ENCODE measurements around the gene NHS.

NHS gene

DNA sequence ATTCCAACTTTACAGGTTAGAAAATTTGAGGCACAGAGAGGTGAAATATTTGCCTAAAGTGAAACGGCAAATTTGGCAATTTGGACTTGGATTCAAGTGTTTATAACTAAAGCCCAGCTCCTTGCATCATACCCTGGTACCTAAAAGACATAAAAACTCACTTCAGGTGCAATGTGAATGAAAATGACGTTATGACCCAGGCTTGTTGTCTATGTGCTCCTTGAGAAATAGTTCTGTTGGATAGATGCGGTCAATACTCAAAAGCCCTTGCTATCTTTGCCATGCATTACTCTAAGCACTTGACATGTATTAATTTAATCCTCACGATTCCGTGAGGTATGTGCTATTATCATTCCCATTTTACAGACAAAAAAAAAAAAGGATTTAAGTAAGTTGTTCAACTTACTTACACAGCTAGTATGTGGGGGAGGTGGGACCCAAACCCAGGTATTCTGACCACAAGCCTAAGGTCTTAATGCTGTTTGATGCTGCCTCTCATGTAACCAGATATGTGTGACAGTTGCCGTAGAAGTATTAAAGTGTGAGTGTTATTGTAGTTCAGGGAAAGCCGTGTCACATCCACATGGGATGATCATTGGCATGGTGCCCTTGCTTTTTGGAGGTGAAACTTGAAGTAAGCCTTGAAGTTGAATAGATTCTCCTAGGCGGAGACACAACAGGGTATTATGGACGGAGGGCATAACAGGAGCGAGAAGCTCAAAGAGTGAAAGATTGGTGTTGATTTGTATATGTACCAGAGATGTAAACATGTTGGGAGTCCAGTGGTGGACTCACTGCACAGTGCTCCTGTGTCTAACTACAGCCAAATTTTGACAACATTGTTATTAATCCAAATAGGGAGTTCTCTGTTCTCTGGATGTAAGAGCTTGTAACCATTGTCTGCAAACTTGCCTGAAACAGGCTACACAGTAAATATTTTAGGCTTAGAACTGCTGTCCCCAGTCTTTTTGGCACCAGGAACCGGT, 365.4 kb downstream of the NHS start:
- DNase-seq: no peak

DNA sequence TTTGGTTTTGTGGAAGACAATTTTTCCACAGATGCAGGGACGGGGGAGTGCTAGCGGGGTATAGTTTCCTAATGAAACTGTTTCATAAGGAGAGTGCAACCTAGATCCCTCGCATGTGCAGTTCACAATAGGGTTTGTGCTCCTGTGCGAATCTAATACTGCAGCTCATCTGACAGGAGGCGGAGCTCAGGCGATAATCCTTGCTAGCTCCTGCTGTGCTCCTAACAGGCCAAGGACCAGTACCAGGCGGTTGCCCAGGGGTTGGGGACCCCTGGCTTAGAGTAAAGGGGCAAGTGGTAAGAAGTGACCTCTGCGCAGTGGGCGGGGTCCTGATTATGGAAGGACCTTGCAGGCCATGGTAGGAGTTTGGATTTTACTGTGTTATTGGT, 366.1 kb downstream of the NHS start:
- DNase-seq: no peak

DNA sequence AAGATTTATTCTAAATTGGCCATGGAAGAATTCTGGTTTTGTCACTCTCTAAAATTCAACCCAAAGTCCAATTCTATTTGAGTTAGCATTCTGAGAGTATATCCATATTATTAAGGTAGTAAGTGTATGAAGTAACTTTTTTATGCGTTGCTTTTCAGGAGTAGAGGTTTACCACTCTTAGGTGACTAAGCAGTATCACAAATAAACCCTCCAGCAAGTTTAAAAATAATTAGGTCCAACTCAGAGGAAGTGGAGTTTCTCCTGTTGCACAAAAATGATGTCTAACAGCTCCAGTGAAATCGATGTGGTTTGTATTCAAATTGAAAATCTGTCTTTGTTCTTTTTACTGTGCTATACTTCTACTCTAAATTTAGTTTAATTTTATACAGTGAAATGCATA, 368.9 kb downstream of the NHS start:
- no peak for DNase-seq

DNA sequence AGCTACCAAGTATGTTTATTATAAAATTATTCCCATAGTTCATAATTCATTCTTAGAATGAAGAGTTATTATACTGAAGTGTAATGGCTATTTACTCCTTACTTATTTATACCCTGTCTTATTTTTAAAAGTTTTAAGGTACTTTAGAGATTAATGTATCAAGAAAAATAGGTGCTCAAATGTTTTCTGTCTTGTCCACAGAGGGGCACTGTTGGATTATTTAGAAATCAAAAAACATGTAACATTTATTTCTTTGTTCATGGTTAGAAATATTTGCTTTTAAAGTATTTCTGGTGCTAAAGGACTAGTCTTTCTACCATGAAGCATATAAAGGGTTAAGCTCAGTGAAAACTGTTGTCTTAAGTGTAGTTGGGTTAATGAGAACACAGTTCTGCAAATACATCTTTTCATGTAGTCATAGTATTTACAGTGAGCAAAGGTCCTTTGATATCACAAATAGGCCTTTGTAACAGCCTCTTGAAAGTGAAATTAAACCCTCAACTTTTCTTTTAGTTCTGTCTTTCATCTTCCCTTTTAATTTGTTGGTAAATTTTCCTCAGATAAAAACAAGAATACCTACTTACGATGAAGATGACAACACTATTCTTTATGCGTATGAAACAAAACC, 370.0 kb downstream of the NHS start:
- no peak for DNase-seq

DNA sequence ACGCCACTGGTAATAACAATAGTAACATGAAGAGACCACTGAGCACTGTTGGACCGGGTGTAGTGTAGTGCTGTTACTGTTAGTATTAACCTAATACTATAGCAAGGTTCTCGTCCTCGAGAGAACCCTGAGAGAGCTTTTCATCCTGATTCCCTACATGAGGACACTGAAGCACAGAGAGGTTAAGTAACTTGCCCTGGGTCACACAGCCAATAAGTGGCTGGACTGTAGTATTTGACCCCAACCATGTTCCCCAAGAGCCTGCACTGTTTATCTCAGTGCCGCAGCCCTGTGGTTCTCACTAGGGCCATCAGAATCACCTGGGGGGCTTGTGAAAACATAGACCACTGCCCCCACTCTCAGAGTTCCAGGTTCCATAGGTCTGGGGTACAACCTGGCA, 372.7 kb downstream of the NHS start:
- no peak for DNase-seq

DNA sequence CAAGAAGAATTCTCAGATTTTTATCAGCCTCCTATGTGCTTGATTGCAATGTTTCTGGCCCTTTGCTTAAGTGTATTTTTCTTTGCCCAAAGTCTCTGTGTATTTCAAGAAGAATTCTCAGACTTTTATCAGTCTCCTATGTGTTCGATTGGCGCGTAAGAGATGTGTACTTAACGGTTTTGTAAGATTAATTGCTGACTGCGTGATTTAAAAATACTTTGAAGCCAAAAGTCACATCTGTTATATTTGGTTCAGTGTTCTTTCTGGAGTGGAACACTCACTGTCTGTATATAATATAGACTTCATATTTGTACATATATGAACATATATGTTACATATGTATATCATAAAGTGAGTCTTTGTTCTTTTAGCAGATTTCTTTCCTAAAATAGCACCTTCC, 373.7 kb downstream of the NHS start:
- DNase-seq: no peak

DNA sequence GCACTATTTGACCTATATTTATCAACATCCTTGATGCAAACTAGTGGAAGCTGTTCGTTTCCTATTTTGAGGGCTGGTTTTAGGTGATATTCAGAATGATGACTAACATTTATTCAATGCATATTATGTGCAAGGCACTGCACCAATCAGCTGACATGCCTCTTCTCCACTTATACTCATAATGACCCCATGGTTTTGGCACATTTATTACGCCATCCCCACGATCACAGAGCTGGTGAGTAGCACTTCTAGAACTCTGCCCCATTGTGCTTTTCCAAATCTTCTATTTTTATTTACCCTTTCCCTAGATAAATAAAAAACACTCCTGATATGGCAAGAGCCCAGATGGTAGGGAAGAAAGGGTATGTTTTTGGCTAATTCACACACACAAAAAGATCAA, 375.4 kb downstream of the NHS start:
- DNase-seq: no peak

DNA sequence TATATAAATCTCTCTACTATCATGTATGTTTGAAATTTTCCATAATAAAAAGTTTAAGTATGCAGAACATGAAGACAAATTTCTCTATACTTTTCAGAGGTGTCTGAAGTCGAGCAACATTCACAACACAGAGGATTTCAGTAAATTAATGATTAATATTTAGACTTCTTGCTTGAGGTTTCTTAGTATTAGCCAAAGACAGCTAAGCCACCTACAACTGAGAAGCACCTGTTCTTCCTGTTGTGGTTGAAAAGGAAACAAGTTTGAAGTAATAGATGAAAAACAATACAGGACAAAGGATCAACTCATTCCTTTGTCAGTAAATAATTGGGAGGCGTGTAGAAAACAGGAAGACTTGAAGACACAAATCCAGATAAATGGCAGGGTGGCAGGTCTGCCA, 383.4 kb downstream of the NHS start:
- no peak for DNase-seq

DNA sequence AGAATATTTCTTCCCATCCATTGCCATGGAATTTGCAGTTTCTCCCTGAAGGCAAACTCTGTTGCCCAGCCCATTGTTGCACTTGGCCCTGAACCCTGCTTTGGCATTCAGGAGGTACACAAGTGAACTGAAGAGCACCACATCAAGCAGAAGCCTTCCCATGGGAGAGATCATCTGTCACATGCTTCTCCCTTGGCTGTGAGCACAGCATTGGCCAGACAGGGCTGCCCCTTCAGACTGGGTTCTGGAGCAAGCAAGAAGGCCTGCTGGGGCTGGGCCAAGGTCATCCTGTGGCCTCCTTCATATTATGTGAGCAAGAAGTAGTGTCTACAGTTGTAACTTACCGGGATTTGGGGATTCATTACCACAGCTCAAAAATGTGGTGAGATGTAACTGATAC, 385.0 kb downstream of the NHS start:
- DNase-seq: no peak

DNA sequence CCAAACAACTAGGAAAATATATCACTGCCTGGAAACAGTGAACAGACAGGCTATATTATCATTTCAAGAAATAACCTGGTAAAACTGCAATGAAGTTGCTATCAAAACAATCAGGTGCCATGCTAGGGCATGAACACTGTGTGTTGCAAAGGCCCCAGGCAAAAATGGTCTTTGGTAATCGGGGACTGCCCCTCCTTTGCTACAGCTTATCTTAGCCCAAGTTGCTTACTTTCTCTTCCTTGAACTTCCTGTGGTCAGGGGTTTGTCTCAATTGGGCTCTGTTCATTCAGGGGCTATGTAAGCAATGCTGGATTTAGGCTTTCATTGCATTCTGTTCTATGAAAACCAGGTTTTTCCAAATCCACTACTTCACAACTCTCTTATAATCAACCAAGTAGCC, 392.7 kb downstream of the NHS start:
- DNase-seq: no peak

DNA sequence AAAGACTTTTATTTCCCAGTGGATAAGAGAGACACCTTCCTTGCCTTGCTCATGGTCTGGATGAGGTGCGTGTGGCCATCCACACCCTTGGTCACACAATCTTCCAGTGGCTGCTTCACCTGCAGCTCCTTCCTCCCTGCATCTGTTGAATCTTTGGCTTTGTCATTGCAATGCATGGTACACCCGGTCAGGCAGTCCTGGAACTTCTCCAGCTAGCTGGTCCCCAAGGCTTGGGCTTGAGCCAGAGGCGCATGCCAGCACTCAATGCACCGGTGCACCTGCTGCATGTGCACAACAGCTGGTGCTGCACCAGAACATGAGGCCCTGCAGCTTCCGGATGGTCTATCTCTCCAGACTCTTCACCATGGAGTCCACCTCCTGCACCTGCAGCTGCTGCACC, 394.0 kb downstream of the NHS start:
- no peak for DNase-seq

DNA sequence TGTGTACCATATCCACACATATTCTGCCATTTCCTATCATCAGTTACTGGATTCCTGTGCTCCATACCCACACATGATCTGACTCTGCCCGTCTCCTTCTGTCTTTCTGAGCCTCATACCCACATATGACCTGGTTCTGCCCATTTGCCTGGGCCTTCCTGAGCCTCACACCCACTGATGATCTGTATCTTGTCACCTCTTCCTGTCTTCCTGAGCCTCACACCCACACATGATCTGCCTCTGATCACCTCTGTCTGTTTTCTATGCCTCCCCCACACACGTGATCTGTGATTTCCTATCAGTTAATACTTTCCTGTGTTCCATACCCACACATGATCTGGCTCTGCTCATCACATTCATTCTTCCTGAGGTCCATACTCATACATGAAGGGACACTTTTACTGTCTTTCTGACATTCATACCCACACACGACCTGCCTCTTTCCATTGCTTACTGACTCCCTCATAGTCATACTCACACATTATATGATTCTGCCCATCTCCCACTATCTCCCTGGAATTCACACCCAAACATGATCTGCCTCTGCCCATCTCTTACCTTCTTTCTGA, 394.8 kb downstream of the NHS start:
- DNase-seq: peak; percentile 33 to 35

DNA sequence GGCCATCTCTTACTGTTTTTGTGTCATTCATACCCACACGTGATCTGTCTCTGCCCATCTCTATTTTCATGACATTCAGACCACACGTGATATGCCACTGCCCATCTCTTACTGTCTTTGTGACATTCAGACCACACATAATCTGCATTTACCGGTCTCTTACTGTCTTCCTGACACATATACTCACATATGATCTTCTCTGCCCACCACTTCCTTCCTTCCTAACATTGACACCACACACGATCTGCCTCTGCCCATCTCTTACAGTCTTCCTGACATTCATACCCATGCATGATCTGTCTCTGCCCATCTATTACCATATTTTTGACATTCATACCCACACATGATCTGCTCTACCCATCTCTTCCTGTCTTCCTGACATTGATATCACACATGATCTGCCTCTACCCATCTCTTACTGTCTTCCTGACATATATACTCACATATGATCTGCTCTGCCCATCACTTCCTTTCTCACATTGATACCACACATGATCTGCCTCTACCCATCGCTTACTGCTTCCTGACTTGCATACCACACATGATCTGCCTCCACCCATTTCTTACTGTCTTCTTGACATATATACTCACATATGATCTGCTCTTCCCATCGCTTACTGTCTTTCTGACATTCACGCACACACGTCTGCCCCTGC, 398.3 kb downstream of the NHS start:
- no peak for DNase-seq

DNA sequence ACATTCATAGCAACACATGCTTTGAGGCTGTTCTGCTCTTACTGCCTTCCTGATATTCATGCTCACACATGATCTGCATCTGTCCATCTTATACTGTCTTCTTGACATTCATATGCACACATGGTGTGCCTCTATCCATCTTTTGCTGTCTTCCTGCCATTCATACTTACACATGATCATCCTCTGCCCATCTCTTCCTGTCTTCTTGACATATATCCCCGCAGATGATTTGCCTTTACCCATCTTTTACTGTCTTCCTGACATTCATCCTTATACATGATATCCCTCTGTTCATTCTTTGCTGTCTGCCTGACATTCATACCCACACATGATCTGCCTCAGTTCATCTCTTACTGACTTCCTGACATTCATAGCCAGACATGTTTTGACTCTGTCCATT, 399.1 kb downstream of the NHS start:
- no peak for DNase-seq

DNA sequence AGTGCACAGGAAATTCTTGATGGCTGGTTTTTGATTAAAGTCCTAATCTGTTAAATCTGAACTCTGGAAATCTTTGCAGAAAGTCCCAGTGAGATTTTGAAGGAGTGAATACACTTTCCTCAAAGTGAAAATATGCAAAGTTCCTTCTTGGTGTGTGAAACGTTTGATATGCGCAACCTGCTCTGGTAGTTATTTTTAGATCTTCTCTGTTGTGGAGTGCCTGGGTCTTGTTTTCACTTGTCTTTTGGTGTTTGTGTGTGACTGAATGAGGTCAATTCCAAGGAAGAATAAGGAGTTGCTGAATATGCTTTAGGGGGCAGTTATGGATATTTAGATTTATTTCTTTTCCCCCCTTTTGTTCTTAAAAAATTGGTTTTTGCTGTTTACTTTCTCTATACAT, 404.0 kb downstream of the NHS start:
- no peak for DNase-seq

DNA sequence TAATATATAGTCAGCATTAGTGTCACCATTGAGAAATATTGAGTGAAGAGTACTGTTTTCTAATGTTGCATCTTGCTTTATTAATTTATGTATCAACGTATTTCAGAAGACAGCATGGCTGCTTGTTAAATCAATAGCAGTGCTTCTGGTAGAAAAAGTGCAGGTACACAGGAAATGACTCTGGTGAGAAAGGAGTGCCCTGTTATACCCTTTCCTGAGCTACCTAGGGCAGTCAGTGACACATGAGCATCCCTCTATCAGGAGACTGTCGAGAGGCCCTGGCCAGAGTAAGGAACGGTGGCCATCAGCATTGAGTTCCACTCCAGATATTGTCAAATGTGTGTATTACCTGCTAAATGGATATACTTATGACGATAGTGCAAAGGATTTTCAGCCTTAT, 404.4 kb downstream of the NHS start:
- no peak for DNase-seq

All from activated CD4-positive, alpha-beta T cell treated with anti-CD3 and anti-CD28 coated beads for 4 hours (primary cell).